Hepatocyte (in vitro differentiated cells): ENCODE data around the gene TMPRSS11D. TPM values are rescaled to one million over a fixed set of nuclear protein-coding genes. Genes with fewer than 3 reads are reported as not detected.

Source experiments
- DNase-seq: peaks from one replicate; pipeline ENCODE4 v3.0.0-alpha.2; 2016; ENCODE audit warnings: low spot score
- H2AFZ ChIP-seq: fragments of 200-600 bp; sonication (generic); 2 replicates; pipeline ENCODE4 v1.6.0; 2016; ENCODE audit warnings: antibody characterized with exemption, mild to moderate bottlenecking
- H3K27ac ChIP-seq: fragments of 200-600 bp; sonication (generic); 2 replicates; pipeline ENCODE4 v1.5.1; 2016; ENCODE audit warnings: mild to moderate bottlenecking
- H3K27me3 ChIP-seq: fragments of 200-600 bp; sonication (generic); 2 replicates; pipeline ENCODE4 v1.6.1; 2016
- H3K36me3 ChIP-seq: fragments of 200-600 bp; sonication (generic); replicated peaks from 2 replicates; pipeline ENCODE4 v1.5.1; 2016; ENCODE audit warnings: low read depth; ENCODE audit not compliant: insufficient read depth
- H3K4me1 ChIP-seq: fragments of 200-600 bp; sonication (generic); 2 replicates; pipeline ENCODE4 v1.5.1; 2016; ENCODE audit warnings: mild to moderate bottlenecking, moderate library complexity; ENCODE audit not compliant: insufficient read depth
- H3K4me2 ChIP-seq: fragments of 200-600 bp; sonication (generic); 2 replicates; pipeline ENCODE4 v1.6.0; 2016
- H3K4me3 ChIP-seq: fragments of 200-600 bp; sonication (generic); 2 replicates; pipeline ENCODE4 v1.5.1; 2016; ENCODE audit warnings: mild to moderate bottlenecking
- H3K79me2 ChIP-seq: fragments of 200-600 bp; sonication (generic); 2 replicates; pipeline ENCODE4 v1.6.0; 2017; ENCODE audit warnings: mild to moderate bottlenecking
- H3K9me2 ChIP-seq: fragments of 200-600 bp; sonication (generic); replicated peaks from 2 replicates; pipeline ENCODE4 v1.6.0; 2017; ENCODE audit warnings: mild to moderate bottlenecking; ENCODE audit not compliant: insufficient read depth
- H3K9me3 ChIP-seq: fragments of 200-600 bp; sonication (generic); 2 replicates; pipeline ENCODE4 v1.5.1; 2016; ENCODE audit warnings: low read depth, mild to moderate bottlenecking
- H4K20me1 ChIP-seq: fragments of 200-600 bp; sonication (generic); 2 replicates; pipeline ENCODE4 v1.6.0; 2016; ENCODE audit warnings: mild to moderate bottlenecking; ENCODE audit not compliant: insufficient read depth, poor library complexity, severe bottlenecking
- CTCF ChIP-seq: fragments of 200-600 bp; sonication (generic); IDR thresholded peaks from 2 replicates; pipeline ENCODE4 v1.5.1; 2016; ENCODE audit warnings: antibody characterized with exemption, mild to moderate bottlenecking; ENCODE audit not compliant: poor library complexity
- EZH2 ChIP-seq: fragments of 200-600 bp; sonication (generic); IDR thresholded peaks from 2 replicates; pipeline ENCODE4 v1.6.1; 2016; ENCODE audit warnings: antibody characterized with exemption, mild to moderate bottlenecking, borderline replicate concordance
- EZH2phosphoT487 ChIP-seq: fragments of 200-600 bp; sonication (generic); IDR thresholded peaks from one replicate; pipeline ENCODE4 v1.6.1; 2018; ENCODE audit warnings: antibody characterized with exemption, mild to moderate bottlenecking, low read depth, moderate library complexity; ENCODE audit not compliant: unreplicated experiment, severe bottlenecking
- WGBS: methylation state at CpG from one replicate; pipeline ENCODE4 v1.1.6; 2016; ENCODE audit warnings: low lambda C conversion rate; ENCODE audit errors: missing lambda C conversion rate; 5-methylcytosine and 5-hydroxymethylcytosine counted together
- polyA plus RNA-seq: library from polyadenylated mRNA; unstranded; fragments of >200 nt; fragmentation: Nextera tagmentation; extraction: Ambion mirVana; gene quantifications from 2 replicates; pipeline ENCODE4 v1.2.1, GENCODE V29; 2016
- total RNA-seq: library from RNA; depleted of rRNA; stranded (reverse); fragments of >200 nt; gene quantifications from 2 replicates; pipeline ENCODE4 v1.2.3, GENCODE V29; 2014

TMPRSS11D gene
- total and polyA plus RNA-seq, 2 experiments from 2014 or later = 0.23 TPM; not detected in 1

GRCh38 chr4:67820903-67821302 is 62.9 kb downstream of the TMPRSS11D start:
- no peaks in the 10 kb centered on the region for H3K27me3 ChIP-seq
- H3K27ac ChIP-seq = no peak overlapping the region
- no peak for DNase-seq
- no peak overlapping the region for H3K4me3 ChIP-seq
- H4K20me1 ChIP-seq = no peaks in the 10 kb centered on the region
- H3K9me3 ChIP-seq = no peaks in the 10 kb centered on the region
- H3K4me2 ChIP-seq = no peak overlapping the region
- H3K79me2 ChIP-seq = no peaks in the 10 kb centered on the region
- 98% methylated on average over 2 of the region's 2 CpGs for WGBS
- H2AFZ ChIP-seq = no peak overlapping the region
- no peak for TF ChIP-seq EZH2
- TF ChIP-seq EZH2phosphoT487 = no peak
- no peak for TF ChIP-seq CTCF
- H3K4me1 ChIP-seq = no peaks in the 10 kb centered on the region
- no peaks in the 10 kb centered on the region for H3K9me2 ChIP-seq
- no peaks in the 10 kb centered on the region for H3K36me3 ChIP-seq

GRCh38 chr4:67810011-67810410 is 73.8 kb downstream of the TMPRSS11D start:
- Histone ChIP-seq H3K27ac (no peak overlapping the region), H4K20me1 (no peaks in the 10 kb centered on the region), H2AFZ (no peak overlapping the region), H3K4me2 (no peak overlapping the region), H3K4me3 (no peak overlapping the region), H3K9me3 (no peaks in the 10 kb centered on the region), H3K9me2 (no peaks in the 10 kb centered on the region), H3K27me3 (no peaks in the 10 kb centered on the region), H3K79me2 (no peaks in the 10 kb centered on the region), H3K36me3 (no peaks in the 10 kb centered on the region), H3K4me1 (no peaks in the 10 kb centered on the region)
- DNase-seq = no peak
- TF ChIP-seq CTCF (no peak), EZH2phosphoT487 (no peak), EZH2 (no peak)
- WGBS = 89% methylated on average over 1 of the region's 1 CpG

- H2AFZ ChIP-seq = no peak overlapping the region
- no peaks in the 10 kb centered on the region for H3K27me3 ChIP-seq
- H3K9me3 ChIP-seq = no peaks in the 10 kb centered on the region
- H3K4me1 ChIP-seq = no peaks in the 10 kb centered on the region
- H3K9me2 ChIP-seq = no peaks in the 10 kb centered on the region
- H3K4me3 ChIP-seq = no peak overlapping the region
- DNase-seq = peak; percentile 3
- no peak for TF ChIP-seq EZH2
- TF ChIP-seq CTCF = no peak
- TF ChIP-seq EZH2phosphoT487 = no peak
- no peak overlapping the region for H3K4me2 ChIP-seq
- H4K20me1 ChIP-seq = no peaks in the 10 kb centered on the region
- no peak overlapping the region for H3K27ac ChIP-seq
- H3K79me2 ChIP-seq = no peaks in the 10 kb centered on the region
- H3K36me3 ChIP-seq = no peaks in the 10 kb centered on the region
- WGBS = 70% methylated on average over 7 of the region's 7 CpGs
Observed at GRCh38 chr4:67809502-67809901, 74.3 kb downstream of the TMPRSS11D start.

GRCh38 chr4:67796810-67797209 is 87.0 kb downstream of the TMPRSS11D start:
- Histone ChIP-seq H3K4me3 (no peak overlapping the region), H4K20me1 (no peaks in the 10 kb centered on the region), H2AFZ (no peak overlapping the region), H3K4me1 (no peaks in the 10 kb centered on the region), H3K27ac (no peak overlapping the region), H3K9me3 (no peaks in the 10 kb centered on the region), H3K27me3 (no peaks in the 10 kb centered on the region), H3K36me3 (no peaks in the 10 kb centered on the region), H3K9me2 (no peaks in the 10 kb centered on the region), H3K4me2 (no peak overlapping the region), H3K79me2 (no peaks in the 10 kb centered on the region)
- no peak for TF ChIP-seq CTCF
- TF ChIP-seq EZH2 = no peak
- TF ChIP-seq EZH2phosphoT487 = no peak
- DNase-seq = no peak
